HG02973 (cell line): ENCODE data around the gene CTTN.

Experiments
- ATAC-seq: cut with Tn5 transposase; IDR thresholded peaks from one replicate; pipeline ENCODE4 v1.9.1; 2021; ENCODE audit warnings: moderate library complexity; ENCODE audit not compliant: unreplicated experiment

CTTN gene

GRCh38 chr11:70424765-70425344 is 26.5 kb downstream of the CTTN start:
- ATAC-seq: no peak

GRCh38 chr11:70427436-70427835 is 29.1 kb downstream of the CTTN start:
- ATAC-seq: no peak

GRCh38 chr11:70428701-70429427 is 30.5 kb downstream of the CTTN start:
- ATAC-seq: no peak

- ATAC-seq: no peak
Measured at GRCh38 chr11:70429428-70429705, 31.0 kb downstream of the CTTN start.

GRCh38 chr11:70429724-70430521 is 31.6 kb downstream of the CTTN start:
- no peak for ATAC-seq

- no peak for ATAC-seq
Measured at GRCh38 chr11:70430671-70431574, 32.6 kb downstream of the CTTN start.

- ATAC-seq: no peak
Measured at GRCh38 chr11:70431611-70432010, 33.3 kb downstream of the CTTN start.

- no peak for ATAC-seq
Measured at GRCh38 chr11:70432065-70432464, 33.7 kb downstream of the CTTN start.

- no peak for ATAC-seq
Measured at GRCh38 chr11:70432580-70432979, 34.3 kb downstream of the CTTN start.

GRCh38 chr11:70433038-70433437 is 34.7 kb downstream of the CTTN start:
- no peak for ATAC-seq

GRCh38 chr11:70433526-70433925 is 35.2 kb downstream of the CTTN start:
- no peak for ATAC-seq

- ATAC-seq: no peak
Measured at GRCh38 chr11:70433966-70434812, 35.9 kb downstream of the CTTN start.

GRCh38 chr11:70434813-70435278 is 36.5 kb downstream of the CTTN start:
- no peak for ATAC-seq

- ATAC-seq: no peak
Measured at GRCh38 chr11:70435361-70435760, 37.0 kb downstream of the CTTN start.

- ATAC-seq: no peak
Measured at GRCh38 chr11:70435765-70436500, 37.6 kb downstream of the CTTN start.

- no peak for ATAC-seq
Measured at GRCh38 chr11:70436501-70436860, 38.2 kb downstream of the CTTN start.

- no peak for ATAC-seq
Measured at GRCh38 chr11:70437111-70437784, 38.9 kb downstream of the CTTN start.

- ATAC-seq: no peak
Measured at GRCh38 chr11:70440206-70440605, 41.9 kb downstream of the CTTN start.

- no peak for ATAC-seq
Measured at GRCh38 chr11:70443773-70444030, 45.4 kb downstream of the CTTN start.
